DMS114 treated with DMSO at 0.1 percent for 48 hours (cell line): ENCODE data around the gene SIGLEC1.
A peak's percentile ranks its signal among the peaks of the same experiment; 100 is the strongest.

Experiments
- DNase-seq: peaks from one replicate; lab custom pipeline; 2025; ENCODE audit not compliant: unreplicated experiment; lab: John Stamatoyannopoulos, UW

Gene SIGLEC1

DNA sequence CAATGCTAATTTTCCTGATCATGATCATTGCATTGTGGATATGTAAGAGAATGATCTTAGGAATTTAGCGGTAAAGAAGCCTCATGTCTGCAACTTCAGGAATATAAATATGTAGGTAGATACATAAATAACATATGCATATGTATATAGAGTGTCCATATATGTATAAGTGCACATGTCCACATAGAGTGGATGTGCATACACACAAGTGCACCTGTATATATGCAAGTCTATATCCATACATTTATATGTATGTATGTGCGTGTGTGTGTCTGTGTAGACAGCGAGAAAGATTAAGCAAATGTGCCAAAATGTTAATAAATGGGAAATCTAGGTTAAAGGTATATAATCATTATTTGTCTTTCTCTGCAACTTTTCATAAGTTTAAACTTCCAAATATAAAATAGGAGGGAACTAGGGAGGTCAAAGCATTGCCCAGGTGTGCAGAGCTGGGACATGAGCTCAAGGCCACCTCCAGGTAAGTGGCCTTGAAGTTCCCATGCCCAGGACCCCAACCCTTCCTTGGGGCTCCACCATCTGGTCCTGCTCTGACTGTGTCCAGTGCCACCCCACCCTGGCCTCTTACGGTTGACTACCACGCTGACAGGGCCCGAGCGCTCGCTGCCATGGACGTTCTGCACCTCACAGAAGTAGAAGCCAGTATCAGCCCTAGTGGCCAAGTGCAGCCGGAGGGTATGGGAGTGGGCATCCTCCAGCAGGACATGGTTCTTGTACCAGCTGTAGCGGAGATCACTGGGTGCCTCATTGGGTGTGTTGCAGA lies 9.6 kb downstream of the SIGLEC1 start:
- DNase-seq, result no peak

DNA sequence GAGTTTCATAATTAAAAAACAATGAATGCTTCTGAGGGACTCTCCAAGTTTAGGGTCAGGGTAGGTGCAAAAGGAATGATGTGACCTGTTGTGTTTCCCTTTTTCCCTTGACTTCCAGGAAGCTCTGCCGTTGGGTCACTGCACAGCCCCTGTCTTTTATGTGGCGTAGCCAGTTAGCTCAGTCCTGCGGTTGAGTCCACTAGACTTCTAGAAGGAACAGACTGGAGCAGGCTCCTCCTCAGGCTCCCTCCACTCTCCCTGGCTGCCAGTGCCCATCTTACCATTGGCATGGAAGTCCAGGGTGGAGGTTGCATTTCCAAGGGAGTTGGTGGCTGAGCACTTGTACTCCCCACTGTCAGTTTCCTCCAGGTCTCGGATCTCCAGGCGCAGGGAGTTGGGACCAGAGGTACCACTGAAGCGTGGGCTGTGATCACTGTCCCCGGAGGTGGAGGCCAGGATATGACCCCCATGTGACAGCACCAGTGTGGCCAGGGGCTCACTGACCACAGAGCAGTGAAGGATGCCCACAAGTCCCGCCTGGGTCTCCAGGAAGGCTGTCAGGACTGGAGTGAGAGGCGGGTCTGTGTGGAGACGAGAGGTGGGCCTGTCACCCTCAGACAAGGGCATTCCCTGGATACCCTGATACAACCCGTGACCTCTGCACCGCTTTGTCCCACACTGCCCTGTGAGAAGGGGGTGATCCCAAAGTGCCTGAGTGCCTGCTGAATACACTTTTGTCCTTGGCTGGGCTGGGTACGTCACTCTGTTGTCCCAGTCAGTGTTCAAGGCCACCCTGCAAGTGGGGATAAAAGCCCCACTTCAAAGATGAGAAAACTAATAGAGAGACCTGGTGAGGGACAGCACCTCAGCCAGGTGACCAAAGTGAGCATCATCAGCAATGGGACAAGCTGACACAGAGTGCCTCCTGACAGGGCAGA lies 11.1 kb downstream of the SIGLEC1 start:
- DNase-seq, result no peak

DNA sequence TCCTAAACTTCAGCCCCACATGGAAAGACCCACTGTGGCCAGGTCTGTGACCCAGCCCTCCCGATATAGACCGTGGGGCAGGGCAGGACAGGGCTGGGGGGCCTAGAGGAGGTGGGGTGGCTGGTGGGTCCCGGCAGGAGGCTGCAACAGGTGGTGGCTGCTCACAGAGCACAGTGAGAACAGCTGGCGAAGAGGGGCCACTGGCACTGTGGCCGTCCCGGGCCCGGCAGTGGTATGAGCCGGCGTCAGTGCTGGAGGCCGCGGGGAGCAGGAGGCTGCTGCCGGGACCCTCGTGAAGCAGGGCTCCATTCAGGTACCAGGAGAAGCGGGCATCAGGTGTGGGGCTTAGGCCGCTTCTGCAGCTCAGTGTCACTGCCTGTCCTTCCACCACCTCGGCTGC lies 13.4 kb downstream of the SIGLEC1 start:
- DNase-seq, result no peak

DNA sequence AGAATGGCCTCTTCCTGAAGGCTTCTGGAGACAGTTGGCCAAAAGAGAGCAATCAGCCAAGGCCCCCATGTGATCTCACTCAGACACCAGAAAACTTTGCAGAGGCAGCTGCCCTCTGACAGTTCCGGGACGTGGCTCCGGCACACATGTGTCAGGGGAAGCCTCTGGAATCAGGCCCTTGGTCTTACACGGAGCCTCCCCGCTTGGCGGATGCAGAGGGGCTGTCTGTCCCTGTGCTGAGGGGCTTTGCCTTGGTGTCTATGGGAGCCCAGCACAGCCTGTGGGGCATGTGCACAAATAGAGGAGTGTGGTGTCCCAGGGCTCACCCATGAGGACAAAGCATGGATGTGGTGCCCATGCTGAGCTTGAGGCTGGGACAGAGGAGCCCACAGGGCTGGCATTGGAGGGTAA lies 13.8 kb downstream of the SIGLEC1 start:
- no peak for DNase-seq

DNA sequence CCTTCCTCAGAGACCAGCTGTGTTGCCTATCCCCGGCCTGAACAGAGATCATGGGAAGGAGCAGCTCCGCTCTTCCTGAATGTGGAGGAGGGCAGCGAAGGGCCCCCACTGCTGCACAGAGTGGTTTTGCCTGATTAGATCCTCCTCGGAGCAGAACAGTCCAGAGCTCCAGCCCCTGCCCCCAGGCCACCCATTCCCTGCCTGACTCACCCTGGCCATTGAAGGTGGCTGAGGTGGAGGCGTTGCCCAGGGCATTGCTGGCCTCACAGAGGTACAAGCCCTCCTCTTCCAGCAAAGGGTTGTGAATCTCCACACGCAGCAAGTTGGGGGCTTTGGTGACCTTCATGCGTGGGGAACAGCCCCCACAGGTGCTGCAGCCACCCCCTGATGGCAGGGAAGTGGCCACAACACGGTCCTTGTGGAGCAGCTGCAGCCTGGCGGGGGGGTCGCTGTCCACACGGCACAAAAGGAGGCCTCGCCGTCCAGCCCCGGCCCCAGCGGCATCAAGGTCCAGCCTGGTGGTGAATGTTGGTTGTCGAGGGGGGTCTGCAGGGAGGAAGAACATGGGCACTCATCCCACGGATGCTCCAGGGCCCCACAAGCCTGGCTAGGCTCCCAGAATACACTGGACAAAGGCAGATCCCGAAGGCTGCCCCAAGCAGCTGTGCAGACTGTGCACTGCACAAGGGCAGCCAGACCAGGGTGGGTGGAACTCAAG lies 14.7 kb downstream of the SIGLEC1 start:
- no peak for DNase-seq

DNA sequence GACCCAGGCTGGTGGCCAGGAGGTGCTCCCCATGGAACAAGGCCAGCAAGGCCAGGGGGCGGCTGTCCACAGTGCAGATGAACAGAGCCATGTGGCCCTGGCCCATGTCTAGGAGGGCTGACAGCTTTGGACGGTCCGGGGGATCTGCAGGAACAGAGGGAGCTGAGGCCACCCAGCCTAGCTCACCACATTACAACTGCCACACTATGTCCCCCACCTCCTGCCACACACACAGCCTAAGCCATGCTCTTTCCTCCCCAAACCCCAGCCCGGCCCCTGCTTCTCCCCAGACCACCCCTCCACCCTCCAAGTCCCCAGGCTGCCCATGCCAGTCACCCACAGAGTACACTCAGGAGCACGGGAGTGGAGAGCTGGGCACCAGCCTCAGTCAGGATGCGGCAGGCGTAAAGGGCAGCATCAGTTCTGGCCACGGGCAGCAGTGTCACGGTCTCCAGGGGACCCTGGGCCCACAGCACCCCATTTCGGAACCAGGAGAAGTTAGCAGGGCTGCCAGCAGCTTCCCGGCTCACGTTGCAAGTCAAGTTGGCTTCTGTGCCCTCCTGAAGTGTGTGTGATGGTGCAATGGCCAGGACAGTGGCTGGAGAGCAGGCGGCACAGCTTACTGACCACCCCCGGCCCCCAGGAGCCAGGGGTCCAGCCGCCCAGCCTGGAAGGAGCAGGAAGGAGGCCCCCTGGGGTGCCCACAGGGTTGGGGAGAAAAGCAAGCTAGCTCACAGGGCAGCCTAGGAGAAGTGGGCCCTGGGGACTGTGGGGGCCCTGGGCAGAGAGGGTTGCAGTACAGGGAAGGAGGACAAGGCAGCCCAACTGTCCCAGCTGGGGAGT lies 15.4 kb downstream of the SIGLEC1 start:
- no peak for DNase-seq

DNA sequence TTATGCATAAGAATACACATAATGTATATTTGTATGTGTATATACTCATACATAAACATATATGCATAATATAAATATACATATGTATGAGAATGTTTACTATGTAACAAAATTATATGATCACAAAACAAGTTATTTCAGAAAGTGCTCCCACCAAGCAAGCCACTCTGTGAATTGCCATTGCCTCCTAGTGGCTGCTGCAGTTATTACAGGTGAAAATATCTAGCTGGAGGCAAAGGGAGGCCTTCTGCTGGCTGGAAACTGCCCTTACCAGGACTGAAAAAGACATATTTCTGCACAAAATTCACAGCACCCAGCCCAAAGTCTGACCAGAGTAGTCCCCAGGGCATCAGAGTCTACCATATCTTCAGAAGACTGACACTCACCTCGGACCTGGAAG lies 16.2 kb downstream of the SIGLEC1 start:
- no peak for DNase-seq

DNA sequence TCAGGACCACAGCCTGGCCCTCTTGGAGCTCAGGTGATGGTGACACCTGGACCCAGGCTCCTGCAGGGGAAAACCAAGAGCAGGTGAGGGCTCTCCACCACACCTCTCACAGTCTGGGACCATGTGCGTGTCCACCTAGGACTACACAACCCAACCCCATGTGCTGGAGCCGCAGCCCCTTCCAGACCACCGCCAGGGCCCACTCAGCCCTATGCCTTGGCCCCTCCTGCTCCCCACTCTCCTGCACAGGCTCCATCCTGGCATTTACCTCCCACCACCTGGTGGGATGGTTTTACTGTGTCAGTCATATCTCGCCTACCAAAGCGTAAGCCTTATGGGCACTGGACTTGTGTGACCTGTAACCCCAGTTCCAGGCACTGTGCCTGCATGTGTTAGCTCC lies 17.5 kb downstream of the SIGLEC1 start:
- DNase-seq, result no peak

DNA sequence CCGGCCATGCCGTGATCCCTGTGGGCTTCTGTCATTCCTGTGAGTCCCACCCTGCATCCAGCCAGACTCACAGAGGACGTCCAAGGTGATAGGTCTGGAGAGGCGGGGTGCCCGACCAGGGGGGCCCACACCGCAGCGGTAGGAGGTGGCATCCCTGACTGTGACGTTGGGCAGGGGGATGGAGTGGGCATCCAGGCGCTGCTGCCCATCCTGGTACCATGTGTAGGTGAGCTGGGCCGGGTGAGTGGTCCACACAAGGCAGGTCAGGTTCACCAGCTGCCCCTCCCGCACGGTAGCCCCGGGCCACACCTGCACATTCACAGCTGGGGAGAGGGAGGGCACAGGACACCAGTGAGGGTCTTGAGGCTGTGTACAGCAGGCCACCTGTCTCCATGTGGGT lies 19.0 kb downstream of the SIGLEC1 start:
- DNase-seq, result no peak

DNA sequence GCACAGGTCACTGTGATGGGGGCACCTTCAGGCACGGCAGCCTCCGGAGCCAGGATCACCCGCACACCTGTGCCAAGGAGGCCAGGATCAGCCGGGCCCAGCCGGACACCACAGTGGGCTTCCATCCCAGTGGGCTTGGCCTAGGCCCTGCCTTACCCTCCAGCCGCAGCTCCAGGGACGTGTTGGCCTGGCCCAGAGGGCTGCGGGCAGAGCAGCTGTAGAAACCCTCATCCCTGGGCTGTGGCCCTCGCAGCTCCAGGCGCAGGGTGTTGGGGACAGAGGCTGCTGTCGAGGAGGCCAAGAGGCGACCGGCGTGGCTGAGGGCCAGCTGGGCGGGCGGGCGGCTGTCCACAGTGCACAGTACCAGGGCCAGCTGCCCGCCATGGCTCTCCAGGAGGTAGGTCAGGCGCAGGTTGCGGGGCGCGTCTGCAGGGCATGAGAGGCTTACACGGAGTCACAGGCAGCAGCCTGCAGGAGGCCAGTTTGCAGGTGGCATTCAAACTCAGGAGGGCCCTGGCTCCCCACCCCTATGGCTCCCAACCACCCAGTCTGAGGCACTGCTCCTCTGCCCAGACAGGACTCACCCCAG lies 19.6 kb downstream of the SIGLEC1 start:
- DNase-seq, result no peak

DNA sequence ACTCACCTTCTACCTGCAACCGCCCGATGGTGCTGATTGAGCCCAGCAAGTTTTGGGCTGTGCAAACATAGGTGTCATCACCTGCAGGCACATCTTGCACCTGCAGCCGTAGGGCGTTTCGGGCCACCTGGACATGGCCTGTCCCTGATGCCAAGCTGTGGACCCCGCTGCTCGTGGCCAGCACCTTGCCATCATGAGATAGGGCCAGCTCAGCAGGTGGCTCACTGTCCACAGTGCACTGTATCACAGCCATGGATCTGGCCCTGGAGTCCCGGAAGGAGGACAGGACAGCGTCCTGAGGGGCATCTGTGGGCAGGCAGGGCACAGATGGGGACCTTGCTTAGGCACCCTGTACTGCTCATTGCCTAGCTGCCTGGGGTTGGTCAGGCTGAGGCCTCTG lies 20.5 kb downstream of the SIGLEC1 start:
- no peak for DNase-seq

DNA sequence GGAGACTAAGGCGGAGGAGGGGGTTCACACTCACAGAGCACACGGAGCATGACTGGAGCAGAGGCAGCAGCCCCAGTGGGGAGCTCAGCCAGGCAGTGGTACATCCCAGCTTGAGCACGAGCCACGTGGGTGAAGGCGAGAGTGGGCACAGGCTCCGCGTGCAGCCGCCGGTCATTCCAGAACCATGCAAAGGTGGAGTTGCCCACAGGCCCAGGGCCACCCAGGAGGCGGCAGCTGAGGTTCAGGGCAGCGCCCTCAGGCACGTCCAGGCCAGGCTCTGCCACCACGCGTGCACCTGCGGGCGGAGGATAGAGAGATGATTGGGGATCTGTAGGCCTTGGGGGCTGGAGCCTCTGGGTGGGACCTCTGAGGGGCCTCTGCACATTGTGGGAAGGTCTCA lies 21.1 kb downstream of the SIGLEC1 start:
- DNase-seq, result no peak

DNA sequence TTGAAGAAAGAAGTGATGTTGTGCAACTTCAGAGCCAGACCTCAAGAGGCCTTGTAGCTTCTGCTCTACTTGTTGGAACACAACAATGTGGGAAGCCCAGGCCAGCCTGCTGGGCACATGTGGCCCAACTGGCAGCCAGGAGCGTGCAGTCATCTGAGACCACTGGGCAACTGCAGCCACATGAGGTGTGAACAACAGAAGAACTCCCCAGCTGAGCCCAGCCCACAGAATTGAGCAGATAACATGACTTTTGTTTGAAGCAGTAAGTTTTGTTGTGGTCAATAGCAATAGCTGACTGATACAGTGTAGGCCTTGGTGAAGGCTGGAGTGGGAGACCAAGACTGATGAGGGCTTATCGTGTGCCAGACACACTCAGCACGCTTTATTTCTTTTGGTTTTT lies 22.0 kb downstream of the SIGLEC1 start:
- DNase-seq, result no peak

DNA sequence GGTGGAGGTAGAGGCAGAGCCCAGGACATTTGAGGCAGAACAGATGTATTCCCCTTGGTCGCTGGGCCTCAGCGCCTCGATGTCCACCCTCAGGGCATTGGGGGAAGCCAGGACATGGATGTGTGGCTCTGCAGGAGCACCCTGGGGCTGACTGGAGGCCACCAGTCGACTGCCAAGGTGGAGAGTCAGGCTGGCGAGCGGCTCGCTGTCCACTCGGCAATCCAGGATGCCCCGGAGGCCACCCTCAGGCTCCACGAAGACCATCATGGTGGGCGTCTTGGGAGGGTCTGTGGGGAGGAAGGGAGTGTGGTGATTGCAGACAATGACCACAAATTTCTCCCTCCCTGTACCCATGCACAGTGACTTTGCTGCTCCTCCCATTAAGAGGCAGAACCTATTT lies 22.4 kb downstream of the SIGLEC1 start:
- DNase-seq, result no peak

DNA sequence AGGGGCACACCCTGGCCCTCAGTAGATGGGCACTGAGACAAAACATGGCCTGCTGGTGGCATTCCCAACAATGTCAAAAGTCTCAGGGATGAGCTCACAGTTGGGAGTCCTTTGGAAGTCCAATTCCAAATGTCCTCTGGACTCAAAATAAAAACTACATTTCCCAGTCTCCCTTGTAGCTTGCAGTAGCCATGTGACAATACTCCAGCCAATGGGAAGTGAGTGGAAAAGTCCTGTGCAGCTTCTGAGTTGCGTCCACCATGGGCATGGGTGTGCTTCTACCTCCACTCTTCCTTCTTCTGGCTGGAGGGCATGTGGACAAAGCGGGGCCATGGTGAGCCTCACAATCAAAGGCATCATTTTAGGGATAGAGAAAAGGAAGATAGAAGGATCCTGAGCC lies 24.7 kb downstream of the SIGLEC1 start:
- peak; percentile 46 for DNase-seq

DNA sequence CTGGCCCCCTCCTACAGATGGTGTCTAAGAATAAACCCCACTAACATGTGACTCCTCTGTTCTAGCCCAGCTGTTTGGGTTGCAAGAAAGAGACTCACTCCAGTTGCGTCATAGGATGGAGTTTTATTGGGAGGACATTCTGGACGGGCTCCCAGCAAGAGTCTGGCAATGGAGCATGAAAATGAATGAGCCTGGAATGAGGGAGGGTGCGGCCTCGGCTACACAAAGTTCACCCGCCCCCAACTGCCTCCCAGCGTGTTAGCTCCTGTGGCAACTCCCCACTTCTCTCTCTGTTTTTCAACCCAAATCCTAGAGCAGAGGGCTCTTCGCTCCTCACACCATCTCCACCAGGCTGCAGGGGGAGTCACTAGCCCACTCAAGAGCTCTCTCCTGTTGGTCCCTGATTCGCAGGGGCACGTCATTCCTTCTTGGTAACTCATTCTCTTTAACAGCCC lies 25.5 kb downstream of the SIGLEC1 start:
- no peak for DNase-seq

DNA sequence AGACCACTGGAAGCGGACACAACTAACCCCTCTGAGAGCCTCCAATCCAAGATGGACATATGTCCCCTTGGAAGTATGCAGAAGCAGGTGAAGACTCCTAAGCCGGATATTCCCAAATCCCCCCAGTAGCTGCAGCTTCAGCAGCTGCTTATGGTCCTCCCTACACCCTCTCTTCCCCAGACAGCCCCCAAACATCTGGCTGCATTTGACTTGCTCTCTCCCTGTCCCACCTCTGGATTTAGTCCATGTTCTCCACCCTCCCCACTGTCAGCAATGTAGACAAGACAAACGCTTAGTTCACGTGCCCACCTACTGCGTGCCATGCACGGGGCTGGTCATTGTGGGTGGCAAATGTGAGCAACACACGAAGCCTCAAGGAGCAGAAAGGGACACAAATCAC lies 26.0 kb downstream of the SIGLEC1 start:
- no peak for DNase-seq

DNA sequence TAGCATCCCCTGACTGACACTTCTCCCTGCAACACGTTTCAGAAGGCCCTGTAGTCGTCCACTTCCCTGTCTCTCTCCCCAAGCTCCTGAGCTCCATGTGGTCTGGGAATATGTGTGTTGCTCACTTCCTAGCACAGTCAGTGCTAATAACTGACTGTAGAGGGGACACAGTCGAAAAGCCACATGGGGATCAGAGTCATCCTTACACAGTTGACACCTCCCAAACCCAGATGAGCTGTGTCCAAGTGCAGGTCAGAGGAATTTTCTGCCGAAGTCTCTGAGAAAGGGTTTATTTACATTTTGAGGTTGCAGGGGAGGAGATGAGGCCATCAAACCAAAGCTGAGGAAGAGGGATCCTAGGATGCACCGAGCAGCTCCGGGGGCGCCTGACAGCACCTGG lies 27.1 kb downstream of the SIGLEC1 start:
- DNase-seq, result no peak

DNA sequence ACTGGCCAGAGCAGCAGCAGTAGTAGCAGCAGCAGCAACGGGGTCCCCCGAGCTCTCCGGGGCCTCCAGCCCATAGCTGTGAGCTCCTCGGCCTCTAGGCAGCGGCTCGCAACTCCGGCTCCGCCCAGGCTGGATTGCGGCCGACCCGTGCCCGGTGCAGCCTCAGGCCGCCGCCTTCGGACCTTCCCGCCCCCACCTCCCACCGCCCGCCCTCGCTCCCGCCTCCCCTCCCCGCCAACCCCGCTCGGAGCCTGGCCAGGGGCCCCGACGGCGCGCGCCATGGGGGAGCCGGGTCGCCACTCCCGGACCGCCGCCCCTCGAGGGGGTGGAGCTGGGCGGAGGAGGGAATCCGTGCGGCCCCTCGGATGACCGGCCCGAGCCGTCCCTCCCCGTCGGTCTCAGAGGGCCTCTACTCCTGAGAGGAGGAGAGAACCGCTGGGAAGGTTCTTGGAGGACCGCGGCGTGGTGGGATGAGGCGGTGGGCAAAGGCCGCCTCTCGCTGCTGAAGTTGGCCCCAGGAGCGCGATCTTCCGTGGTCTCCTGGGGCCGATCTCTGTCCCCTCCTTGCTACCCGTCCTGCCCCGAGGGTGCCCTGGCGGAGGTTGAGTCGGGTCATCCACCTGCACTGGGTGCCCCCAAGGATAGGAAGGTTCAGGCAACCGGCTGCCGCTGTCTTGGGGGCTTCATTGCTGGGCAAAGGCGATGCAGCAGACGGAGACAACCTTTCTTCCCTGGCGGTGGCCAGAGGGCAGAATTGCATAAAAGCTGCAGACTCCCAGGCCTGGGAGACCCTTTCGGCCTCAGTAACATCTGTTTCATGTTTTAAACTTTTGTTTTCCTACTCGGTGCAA lies 30.2 kb downstream of the SIGLEC1 start, which contains the start of gene ADAM33:
TSS of gene ADAM33 (minus strand) at position 80 of the 851 bp plus-strand sequence. CDS start at position 74, 6 bp downstream.
- no peak for DNase-seq
